Measurements from ENCODE around the gene VTCN1.

VTCN1 gene

DNA sequence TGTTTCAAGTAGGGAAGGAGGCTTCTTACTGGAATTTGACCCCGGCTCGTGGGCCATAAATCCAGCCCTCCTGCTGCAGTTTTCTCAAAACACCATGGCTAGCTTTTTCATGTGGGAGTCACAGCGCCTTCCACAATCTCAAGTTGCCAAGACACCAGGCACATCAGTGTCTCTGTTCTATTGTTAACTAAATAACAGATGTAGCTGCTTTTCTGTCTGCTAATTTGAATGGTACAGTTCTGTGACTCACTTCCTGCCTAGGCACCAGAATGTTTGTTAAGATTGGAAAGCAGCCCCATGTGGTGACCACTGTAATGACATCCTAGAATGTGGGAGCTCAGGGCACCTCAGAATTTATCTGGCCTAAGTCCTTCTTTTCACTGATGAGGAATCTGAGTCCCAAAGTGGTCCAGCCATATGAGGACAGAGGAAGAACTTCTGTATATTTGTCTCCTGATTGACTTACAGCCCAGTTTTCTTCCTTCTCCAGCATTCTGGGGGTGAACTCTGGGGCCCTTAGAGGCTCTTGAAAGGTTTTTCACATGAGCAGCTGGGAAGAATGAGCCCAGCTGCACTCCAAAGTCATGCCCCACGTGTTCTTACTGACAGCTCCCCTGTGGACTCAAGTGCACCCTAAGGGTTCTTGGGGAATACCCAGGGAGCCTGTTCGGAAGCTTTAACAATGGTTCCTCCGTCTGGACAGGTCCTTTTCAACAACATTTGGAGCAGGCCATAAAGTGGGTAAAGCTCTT lies 116.7 kb downstream of the VTCN1 start:
- TF ChIP-seq CTCF (IDR thresholded peaks at IDR 0.05; ENCODE audit: borderline replicate concordance, control extremely low read depth, extremely low read depth, insufficient read depth, missing control alignments): no peak
- in situ Hi-C loops (cut with MboI; ENCODE audit: low sequenced_read_pairs, unreplicated experiment): no loop called here
- DNase-seq (ENCODE audit: low spot score): no peak

All from GM13976 (cell line).